Left ventricle myocardium inferior (tissue), 1 donor: ENCODE measurements around the gene NPBWR2. TPM values are rescaled to one million over a fixed set of nuclear protein-coding genes. Genes with fewer than 3 reads are reported as not detected.

ENCODE experiments used
- DNase-seq: peaks from one replicate; pipeline ENCODE4 v3.0.0-alpha.2; 2020
- H3K27ac ChIP-seq: fragments of 200-600 bp; replicated peaks from 2 replicates; pipeline ENCODE4 v1.8.0; 2021
- H3K27me3 ChIP-seq: fragments of 200-600 bp; 2 replicates; pipeline ENCODE4 v1.8.0; 2021; ENCODE audit warnings: low read depth
- H3K36me3 ChIP-seq: fragments of 200-600 bp; 2 replicates; pipeline ENCODE4 v1.8.0; 2021
- H3K4me1 ChIP-seq: fragments of 200-600 bp; 2 replicates; pipeline ENCODE4 v1.8.0; 2021
- H3K4me3 ChIP-seq: fragments of 200-600 bp; 2 replicates; pipeline ENCODE4 v1.8.0; 2021; ENCODE audit warnings: mild to moderate bottlenecking, moderate library complexity
- H3K9me3 ChIP-seq: fragments of 200-600 bp; replicated peaks from 2 replicates; pipeline ENCODE4 v1.8.0; 2021
- intact Hi-C: fragments of 100-400 bp; cut with micrococcal nuclease; formaldehyde crosslinking; loops from one replicate; pipeline ENCODE4 v1.11.0; 2022
- microRNA-seq: library from miRNA; unstranded; fragments of <30 nt; microRNA quantifications from one replicate; pipeline ENCODE4 v1.2.0, GENCODE V29; 2020
- total RNA-seq: library from RNA; stranded (reverse); fragmentation: NEBNext Ultra II Directional; extraction: Animal tissue kit (Norgen Biotek cat#: 25700); gene quantifications from one replicate; pipeline ENCODE4 v1.2.1, GENCODE V29; 2021
- TF ChIP-seq, protein P1 (sequence below): fragments of 200-600 bp; IDR thresholded peaks from 2 replicates; pipeline ENCODE4 v1.8.0; 2021; ENCODE audit warnings: antibody characterized with exemption, mild to moderate bottlenecking, borderline replicate concordance
- donor health status: DM: no; HTN: yes; CAD: no; lungs with severe emphysema.

The NPBWR2 gene
- total RNA-seq, 1 donor from 2014 or later = not detected

DNA sequence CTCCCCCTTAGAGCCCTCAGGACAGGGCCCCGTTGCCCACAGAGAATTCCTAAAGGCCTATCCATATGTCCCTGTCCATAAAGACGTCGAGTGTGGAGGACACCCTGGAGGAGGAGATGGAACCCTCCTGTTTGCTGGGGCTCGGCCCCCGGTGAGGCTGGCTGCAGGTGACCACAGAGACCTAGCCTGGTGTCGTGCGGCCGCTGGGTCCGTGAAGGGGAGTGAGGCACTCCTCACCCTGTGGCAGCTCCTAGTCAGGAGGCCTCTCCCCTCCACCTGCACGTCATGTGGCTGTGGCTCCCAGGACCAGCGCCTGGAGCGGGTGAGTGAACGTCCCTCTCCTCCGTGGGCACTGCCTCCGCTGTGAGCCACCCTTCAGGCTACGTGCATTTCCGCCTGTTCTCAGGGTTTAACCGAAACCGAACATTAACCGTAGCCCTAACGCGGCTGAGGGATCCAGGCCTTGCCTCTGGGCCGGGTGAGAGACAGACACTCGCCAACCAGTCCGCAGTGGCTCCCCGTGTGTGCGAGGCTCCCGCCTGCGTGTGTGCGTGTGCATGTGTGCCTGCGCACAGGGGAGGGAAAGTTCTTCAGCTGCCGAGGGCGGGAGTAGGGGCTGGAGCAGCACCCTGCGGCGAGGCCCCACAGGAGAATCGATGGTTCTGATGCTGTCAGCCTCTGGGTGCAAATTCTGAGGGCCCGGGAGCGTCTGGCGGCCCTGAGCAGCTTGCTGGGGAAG, 50.3 kb downstream of the NPBWR2 start:
- no peak for DNase-seq
- no peaks in the 10 kb centered on the region for H3K36me3 ChIP-seq
- H3K9me3 ChIP-seq = no peaks in the 10 kb centered on the region
- TF ChIP-seq, protein P1, sequence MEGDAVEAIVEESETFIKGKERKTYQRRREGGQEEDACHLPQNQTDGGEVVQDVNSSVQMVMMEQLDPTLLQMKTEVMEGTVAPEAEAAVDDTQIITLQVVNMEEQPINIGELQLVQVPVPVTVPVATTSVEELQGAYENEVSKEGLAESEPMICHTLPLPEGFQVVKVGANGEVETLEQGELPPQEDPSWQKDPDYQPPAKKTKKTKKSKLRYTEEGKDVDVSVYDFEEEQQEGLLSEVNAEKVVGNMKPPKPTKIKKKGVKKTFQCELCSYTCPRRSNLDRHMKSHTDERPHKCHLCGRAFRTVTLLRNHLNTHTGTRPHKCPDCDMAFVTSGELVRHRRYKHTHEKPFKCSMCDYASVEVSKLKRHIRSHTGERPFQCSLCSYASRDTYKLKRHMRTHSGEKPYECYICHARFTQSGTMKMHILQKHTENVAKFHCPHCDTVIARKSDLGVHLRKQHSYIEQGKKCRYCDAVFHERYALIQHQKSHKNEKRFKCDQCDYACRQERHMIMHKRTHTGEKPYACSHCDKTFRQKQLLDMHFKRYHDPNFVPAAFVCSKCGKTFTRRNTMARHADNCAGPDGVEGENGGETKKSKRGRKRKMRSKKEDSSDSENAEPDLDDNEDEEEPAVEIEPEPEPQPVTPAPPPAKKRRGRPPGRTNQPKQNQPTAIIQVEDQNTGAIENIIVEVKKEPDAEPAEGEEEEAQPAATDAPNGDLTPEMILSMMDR = no peak
- H3K4me1 ChIP-seq = peaks cover 55% of the 10 kb centered on the region
- H3K27me3 ChIP-seq = peaks cover 53% of the 10 kb centered on the region
- H3K27ac ChIP-seq = peak overlapping the region; percentile 94
- intact Hi-C loops = no loop called here
- H3K4me3 ChIP-seq = peak overlapping the region; percentile 56

DNA sequence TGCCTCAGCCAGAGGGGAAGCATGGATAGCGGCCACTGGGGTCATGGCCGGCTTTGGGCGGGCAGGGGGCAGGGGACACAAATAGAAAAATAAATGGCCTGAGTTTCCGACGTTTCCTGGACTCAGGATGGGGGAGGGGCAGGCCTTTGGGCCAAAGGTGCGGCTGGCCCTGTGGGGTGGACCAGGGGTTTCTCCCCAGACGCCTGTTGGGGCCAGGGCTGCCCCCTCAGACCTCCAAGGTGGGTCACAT, 50.8 kb downstream of the NPBWR2 start:
- no peak for DNase-seq
- no peaks in the 10 kb centered on the region for H3K9me3 ChIP-seq
- peaks cover 57% of the 10 kb centered on the region for H3K4me1 ChIP-seq
- intact Hi-C loops = no loop called here
- peaks cover 58% of the 10 kb centered on the region for H3K27me3 ChIP-seq
- peak overlapping the region; percentile 94 for H3K27ac ChIP-seq
- TF ChIP-seq, protein P1 = no peak
- H3K4me3 ChIP-seq = peak overlapping the region; percentile 56
- H3K36me3 ChIP-seq = no peaks in the 10 kb centered on the region

DNA sequence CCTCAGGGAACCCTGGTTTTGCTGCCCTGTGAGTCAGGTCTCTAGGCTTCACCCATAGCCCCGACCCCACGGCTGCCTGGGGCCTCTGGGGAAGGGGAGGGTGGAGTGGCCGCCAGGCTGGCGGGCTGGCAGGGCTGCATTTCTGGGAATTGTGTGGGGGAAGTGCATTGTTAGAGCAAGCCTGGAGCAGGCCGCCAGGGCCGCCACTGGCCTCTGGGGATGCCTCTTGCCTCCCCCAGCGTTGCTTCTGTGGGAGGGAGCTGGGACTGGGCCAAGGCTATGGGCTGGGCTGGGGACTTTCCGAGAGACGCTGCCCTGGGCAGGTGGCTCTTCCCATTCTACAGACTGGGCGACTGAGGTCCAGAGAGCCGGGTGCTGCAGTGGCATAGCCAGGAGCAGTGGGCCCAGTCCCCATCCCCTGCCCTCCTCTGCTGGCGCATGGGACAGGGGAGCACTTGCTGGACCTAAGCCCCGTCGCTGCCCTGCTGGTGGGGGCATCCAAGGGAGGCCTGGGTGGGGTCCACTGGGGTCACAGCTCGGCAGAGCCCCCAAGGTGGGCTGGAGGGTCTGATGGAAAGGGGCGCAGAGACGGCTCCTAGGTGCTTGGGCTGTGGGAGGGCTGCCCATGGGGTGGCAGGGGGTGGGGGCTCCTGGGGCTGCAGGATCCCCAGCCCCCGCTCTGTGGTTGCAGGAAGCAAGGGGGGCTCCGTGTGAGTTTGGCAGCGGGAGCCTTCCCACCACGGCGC, 51.3 kb downstream of the NPBWR2 start:
- DNase-seq = peak; percentile 75
- Histone ChIP-seq H3K4me3 (peak overlapping the region; percentile 56), H3K36me3 (no peaks in the 10 kb centered on the region), H3K4me1 (peaks cover 59% of the 10 kb centered on the region), H3K27ac (peak overlapping the region; percentile 94), H3K9me3 (no peaks in the 10 kb centered on the region), H3K27me3 (peaks cover 63% of the 10 kb centered on the region)
- TF ChIP-seq, protein P1 = peak; percentile 19
- intact Hi-C loops = no loop called here

DNA sequence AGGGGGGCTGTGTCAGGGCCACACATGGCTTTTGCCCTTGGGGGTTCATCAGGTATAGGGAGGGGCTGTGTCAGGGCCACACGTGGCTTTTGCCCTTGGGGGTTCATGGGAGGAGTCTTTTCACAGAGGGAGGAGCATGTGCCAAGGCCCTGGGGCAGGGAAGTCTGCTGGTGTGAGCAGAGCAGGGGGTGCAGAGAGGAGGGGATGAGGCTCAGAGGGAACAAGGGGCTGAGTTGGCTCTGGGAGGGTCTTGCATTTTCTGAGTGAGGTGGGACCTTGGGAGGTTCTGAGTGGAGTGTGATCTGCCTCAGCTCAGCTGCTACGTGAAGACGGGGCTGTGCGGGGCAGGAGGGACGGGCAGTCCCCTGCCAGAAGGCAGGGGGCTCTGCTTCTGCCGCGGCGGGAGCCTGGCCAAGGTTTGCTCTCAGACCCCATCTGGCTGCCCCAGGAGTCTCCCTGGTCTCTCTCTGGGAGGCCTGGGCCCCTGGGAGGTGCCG, 51.9 kb downstream of the NPBWR2 start:
- no peaks in the 10 kb centered on the region for H3K9me3 ChIP-seq
- peaks cover 65% of the 10 kb centered on the region for H3K4me1 ChIP-seq
- TF ChIP-seq, protein P1 = no peak
- intact Hi-C loops = no loop called here
- peak overlapping the region; percentile 56 for H3K4me3 ChIP-seq
- no peak for DNase-seq
- H3K27ac ChIP-seq = peak overlapping the region; percentile 94
- peaks cover 69% of the 10 kb centered on the region for H3K27me3 ChIP-seq
- H3K36me3 ChIP-seq = no peaks in the 10 kb centered on the region

DNA sequence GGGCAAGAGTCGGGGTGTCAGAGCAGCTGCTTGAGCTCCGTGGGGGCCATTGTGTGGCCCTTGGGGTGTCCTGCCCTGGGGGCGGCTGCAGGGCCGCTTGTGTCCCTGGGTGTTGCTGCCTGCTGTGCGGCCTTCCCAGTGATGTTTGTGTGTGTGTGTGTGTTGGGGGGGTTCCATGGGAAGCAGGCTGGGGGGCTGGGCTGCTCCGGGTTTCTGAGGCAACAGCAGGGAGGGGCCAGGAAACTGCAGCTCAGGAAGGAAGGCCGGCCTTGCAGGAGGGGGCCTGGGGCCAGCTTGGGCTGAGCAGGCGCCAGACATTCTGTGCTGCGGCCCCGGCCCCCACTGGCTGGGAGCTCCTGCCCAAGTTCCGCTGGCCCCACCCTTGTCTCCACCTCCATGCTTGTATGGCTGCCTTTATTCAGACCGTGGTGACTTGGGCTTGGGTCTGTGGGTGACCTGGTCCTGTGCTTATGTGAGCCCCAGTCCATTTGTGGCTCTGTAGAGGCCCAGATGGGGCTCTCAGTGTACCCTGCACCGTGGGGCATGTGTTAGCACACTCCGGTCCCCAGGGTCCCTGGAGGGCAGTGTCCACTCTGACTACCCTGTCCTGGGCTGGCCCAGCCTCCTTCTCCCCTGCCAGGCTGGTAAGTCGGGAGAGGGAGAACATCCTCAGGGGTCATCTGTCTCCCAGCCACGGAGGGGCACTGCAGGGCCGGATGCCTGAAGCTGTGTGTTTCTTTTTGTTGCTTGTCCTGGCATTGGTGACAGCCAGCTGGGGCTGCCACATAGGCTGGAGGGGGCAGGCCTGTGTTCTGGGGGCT, 53.3 kb downstream of the NPBWR2 start:
- H3K9me3 ChIP-seq = no peaks in the 10 kb centered on the region
- H3K36me3 ChIP-seq = no peaks in the 10 kb centered on the region
- peak overlapping the region; percentile 56 for H3K4me3 ChIP-seq
- H3K27ac ChIP-seq = peak overlapping the region; percentile 95
- peaks cover 74% of the 10 kb centered on the region for H3K4me1 ChIP-seq
- peaks cover 80% of the 10 kb centered on the region for H3K27me3 ChIP-seq
- DNase-seq = peak; percentile 75
- intact Hi-C loops = no loop called here
- TF ChIP-seq, protein P1 = no peak

Small RNAs within 50 kb of the gene (microRNA-seq; reads per million reads assigned to microRNA genes)
- not detected for gene MIR6813

Other genes starting within 250 kb of the NPBWR2 start
- gene ABHD16B, start 246.1 kb downstream of the NPBWR2 start, total RNA-seq = not detected
- gene TPD52L2, start 242.3 kb downstream of the NPBWR2 start, total RNA-seq = 72.0 TPM
- gene DNAJC5, start 212.4 kb downstream of the NPBWR2 start, total RNA-seq = 42.8 TPM
- 41.0 TPM for gene UCKL1, start 151.1 kb downstream of the NPBWR2 start, total RNA-seq
- 12.6 TPM for gene ZNF512B, start 137.6 kb downstream of the NPBWR2 start, total RNA-seq
- 5.6 TPM for gene SAMD10, start 127.9 kb downstream of the NPBWR2 start, total RNA-seq
- 46.8 TPM for gene PRPF6, start 126.4 kb downstream of the NPBWR2 start, total RNA-seq
- 0.55 TPM for gene C20orf204, start 71.4 kb downstream of the NPBWR2 start, total RNA-seq
- 30.5 TPM for gene SOX18, start 57.9 kb downstream of the NPBWR2 start, total RNA-seq
- 38.9 TPM for gene TCEA2, start 44.4 kb downstream of the NPBWR2 start, total RNA-seq
- gene RGS19, start 28.0 kb downstream of the NPBWR2 start, total RNA-seq = 6.1 TPM
- gene OPRL1, start 27.5 kb downstream of the NPBWR2 start, total RNA-seq = 0.52 TPM
- not detected for gene LKAAEAR1, start 23.2 kb downstream of the NPBWR2 start, total RNA-seq
- 0.11 TPM for gene MYT1, start 56.9 kb upstream of the NPBWR2 start, total RNA-seq
- gene PCMTD2, start 148.2 kb upstream of the NPBWR2 start, total RNA-seq = 62.9 TPM